H1 (cell line): ENCODE measurements around the gene MPC1. TPM values are rescaled to one million over a fixed set of nuclear protein-coding genes. Genes with fewer than 3 reads are reported as not detected.

Experiments
- CTCF ChIA-PET: fragments of 300-600 bp; sonication (Branson Sonifier 250); formaldehyde crosslinking; loops from one replicate; lab custom pipeline; 2021; ENCODE audit not compliant: partially characterized antibody; lab: Charles Lee
- POLR2A ChIA-PET: fragments of 300-600 bp; sonication (Branson Sonifier 250); formaldehyde crosslinking; loops from one replicate; lab custom pipeline; 2021; ENCODE audit warnings: inconsistent platforms; ENCODE audit not compliant: partially characterized antibody; lab: Charles Lee
- DNase-seq, 2 experiments: peaks; one replicate each; pipeline versions ENCODE4 v3.0.0 to v3.0.0-alpha.2; 2010 to 2022; ENCODE audit warnings: low spot score in 2 of 2, low read depth in 1 of 2, mixed read lengths in 1 of 2
- FAIRE-seq: peaks from 2 replicates; lab custom pipeline; 2011; peaks lifted over from hg19 to GRCh38; lab: Jason Lieb, UNC
- H2AFZ ChIP-seq: 2 replicates; pipeline ENCODE4 v1.8.1; 2012; ENCODE audit warnings: low read length, inconsistent platforms
- H2AK5ac ChIP-seq: 2 replicates; pipeline ENCODE4 v1.6.1; 2013; ENCODE audit warnings: low read depth, low read length
- H2BK120ac ChIP-seq: replicated peaks from 2 replicates; pipeline ENCODE3; 2013; ENCODE audit warnings: low read depth, low read length, inconsistent platforms
- H2BK12ac ChIP-seq: 2 replicates; pipeline ENCODE4 v1.6.1; 2013; ENCODE audit warnings: low read depth, low read length
- H2BK15ac ChIP-seq: 2 replicates; pipeline ENCODE4 v1.6.1; 2013; ENCODE audit warnings: low read length
- H2BK20ac ChIP-seq: 2 replicates; pipeline ENCODE4 v1.6.1; 2013; ENCODE audit warnings: low read length
- H2BK5ac ChIP-seq: 2 replicates; pipeline ENCODE4 v1.6.1; 2013; ENCODE audit warnings: low read depth, low read length
- H3K14ac ChIP-seq: 2 replicates; pipeline ENCODE4 v1.6.1; 2013; ENCODE audit warnings: inconsistent platforms; ENCODE audit not compliant: insufficient read length
- H3K18ac ChIP-seq: 2 replicates; pipeline ENCODE4 v1.6.1; 2013; ENCODE audit warnings: low read length; ENCODE audit errors: extremely low read depth
- H3K23ac ChIP-seq: 2 replicates; pipeline ENCODE4 v1.6.1; 2013; ENCODE audit warnings: inconsistent platforms; ENCODE audit not compliant: insufficient read length
- H3K23me2 ChIP-seq: 2 replicates; pipeline ENCODE4 v1.6.1; 2013; ENCODE audit warnings: low read depth, low read length
- H3K27ac ChIP-seq: 2 replicates; pipeline ENCODE4 v1.6.1; 2011; ENCODE audit warnings: low read depth, low read length, inconsistent platforms
- H3K27me3 ChIP-seq, 4 experiments: replicated peaks in 1 of 4; 1 replicate in 1 of 4; 2 replicates in 3 of 4; pipeline versions ENCODE4 v1.6.1 to v1.8.1; 2011 to 2013; ENCODE audit warnings: low read length in 3 of 4, mild to moderate bottlenecking in 3 of 4, inconsistent platforms in 2 of 4, mixed read lengths in 2 of 4, moderate library complexity in 1 of 4; ENCODE audit not compliant: control insufficient read depth in 3 of 4, insufficient read depth in 3 of 4; ENCODE audit errors: extremely low read depth in 1 of 4
- H3K36me3 ChIP-seq, 4 experiments: 2 replicates each; pipeline versions ENCODE4 v1.6.1 to v1.8.1; 2011 to 2013; ENCODE audit warnings: mild to moderate bottlenecking in 4 of 4, low read length in 3 of 4, moderate library complexity in 2 of 4, control low read depth in 1 of 4, inconsistent platforms in 1 of 4; ENCODE audit not compliant: insufficient read depth in 4 of 4, control insufficient read depth in 2 of 4
- H3K4ac ChIP-seq: replicated peaks from 2 replicates; pipeline ENCODE3; 2013; ENCODE audit warnings: low read length, low read depth, mixed read lengths, inconsistent platforms; ENCODE audit not compliant: insufficient read length
- H3K4me1 ChIP-seq, 4 experiments: replicated peaks in 1 of 4; 1 replicate in 1 of 4; 2 replicates in 3 of 4; pipeline versions ENCODE4 v1.6.1 to v1.8.1; 2011 to 2013; ENCODE audit warnings: low read length in 3 of 4, inconsistent platforms in 2 of 4, mixed read lengths in 1 of 4; ENCODE audit not compliant: insufficient read depth in 4 of 4, control insufficient read depth in 3 of 4
- H3K4me2 ChIP-seq, 2 experiments: 2 replicates each; pipeline versions ENCODE4 v1.6.1 to v1.8.1; 2011 to 2013; ENCODE audit warnings: low read depth in 2 of 2, low read length in 2 of 2, control low read depth in 1 of 2, inconsistent platforms in 1 of 2, mild to moderate bottlenecking in 1 of 2; ENCODE audit not compliant: insufficient read depth in 1 of 2
- H3K4me3 ChIP-seq, 4 experiments: fragments of 200-600, 300-600 bp in 1 of 4; sonication (generic), shearing (Covaris generic), sonication (Bioruptor Twin) in 1 of 4; 2 replicates each; pipeline versions ENCODE4 v1.5.1 to v1.8.1; 2011 to 2016; ENCODE audit warnings: low read length in 4 of 4, low read depth in 3 of 4, control low read depth in 2 of 4, inconsistent platforms in 2 of 4, mild to moderate bottlenecking in 2 of 4, mixed read lengths in 1 of 4, moderate library complexity in 1 of 4; ENCODE audit not compliant: insufficient read depth in 2 of 4; ENCODE audit errors: extremely low read depth in 1 of 4
- H3K56ac ChIP-seq: replicated peaks from 2 replicates; pipeline ENCODE3; 2013; ENCODE audit warnings: low read depth, mild to moderate bottlenecking, mixed read lengths, low read length, inconsistent platforms; ENCODE audit not compliant: insufficient read length
- H3K79me1 ChIP-seq: 2 replicates; pipeline ENCODE4 v1.6.1; 2013; ENCODE audit warnings: low read depth, low read length, control low read depth
- H3K79me2 ChIP-seq, 2 experiments: 2 replicates each; pipeline versions ENCODE4 v1.6.1 to v1.8.1; 2012 to 2013; ENCODE audit warnings: low read length in 2 of 2, mild to moderate bottlenecking in 2 of 2, inconsistent platforms in 1 of 2; ENCODE audit not compliant: insufficient read depth in 2 of 2, control insufficient read depth in 1 of 2
- H3K9ac ChIP-seq, 4 experiments: replicated peaks in 1 of 4; 1 replicate in 1 of 4; 2 replicates in 3 of 4; pipeline versions ENCODE4 v1.6.1 to v1.8.1; 2011 to 2013; ENCODE audit warnings: low read depth in 3 of 4, low read length in 3 of 4, control low read depth in 2 of 4, mild to moderate bottlenecking in 2 of 4, moderate library complexity in 2 of 4, inconsistent platforms in 1 of 4; ENCODE audit errors: extremely low read depth in 1 of 4
- H3K9me3 ChIP-seq, 2 experiments: 2 replicates each; pipeline versions ENCODE4 v1.6.1 to v1.8.1; 2012 to 2013; ENCODE audit warnings: mild to moderate bottlenecking in 2 of 2, moderate library complexity in 2 of 2, control low read depth in 1 of 2, inconsistent platforms in 1 of 2, low read depth in 1 of 2, low read length in 1 of 2, mixed read lengths in 1 of 2; ENCODE audit not compliant: insufficient read depth in 2 of 2
- H4K20me1 ChIP-seq, 2 experiments: replicated peaks in 1 of 2; 2 replicates each; pipeline versions ENCODE3 to v1.8.1; 2011 to 2013; ENCODE audit warnings: inconsistent platforms in 2 of 2, low read length in 2 of 2, mild to moderate bottlenecking in 1 of 2; ENCODE audit not compliant: insufficient read depth in 2 of 2, control insufficient read depth in 1 of 2
- H4K5ac ChIP-seq: 2 replicates; pipeline ENCODE4 v1.6.1; 2013; ENCODE audit warnings: low read length, low read depth, mixed read lengths, inconsistent platforms; ENCODE audit not compliant: insufficient read length
- H4K8ac ChIP-seq: 2 replicates; pipeline ENCODE4 v1.8.0; 2013; ENCODE audit warnings: mild to moderate bottlenecking, moderate library complexity, low read length, inconsistent platforms; ENCODE audit not compliant: insufficient read depth; ENCODE audit errors: extremely low read depth
- H4K91ac ChIP-seq: replicated peaks from 2 replicates; pipeline ENCODE3; 2013; ENCODE audit warnings: low read length, mixed read lengths, inconsistent platforms; ENCODE audit not compliant: insufficient read length
- BACH1 ChIP-seq: IDR thresholded peaks from 2 replicates; pipeline ENCODE4 v1.6.1; 2012; ENCODE audit warnings: low read length, improper control_type of control experiment
- EP300 ChIP-seq, 2 experiments: IDR thresholded peaks; 1 replicate in 1 of 2; 2 replicates in 1 of 2; pipeline ENCODE4 v1.6.1; 2011 to 2012; ENCODE audit warnings: low read depth in 2 of 2, low read length in 2 of 2, mild to moderate bottlenecking in 2 of 2, borderline replicate concordance in 1 of 2, inconsistent platforms in 1 of 2, moderate library complexity in 1 of 2
- HDAC2 ChIP-seq, 2 experiments: fragments of 300-600 bp in 1 of 2; sonication (generic) in 1 of 2; IDR thresholded peaks; 2 replicates each; pipeline ENCODE4 v1.6.1; 2011 to 2012; ENCODE audit warnings: low read depth in 2 of 2, low read length in 2 of 2, mild to moderate bottlenecking in 2 of 2, moderate library complexity in 2 of 2, borderline replicate concordance in 1 of 2, inconsistent platforms in 1 of 2
- KDM4A ChIP-seq: IDR thresholded peaks from one replicate; pipeline ENCODE4 v1.7.1; 2012; ENCODE audit warnings: low read depth, mild to moderate bottlenecking, moderate library complexity, low read length, inconsistent platforms; ENCODE audit not compliant: severe bottlenecking
- MAFK ChIP-seq: IDR thresholded peaks from 2 replicates; pipeline ENCODE4 v1.6.1; 2012; ENCODE audit warnings: low read depth, mild to moderate bottlenecking, improper control_type of control experiment, low read length
- POLR2A ChIP-seq, 2 experiments: IDR thresholded peaks; 1 replicate in 1 of 2; 2 replicates in 1 of 2; pipeline ENCODE4 v1.6.1; 2011; ENCODE audit warnings: low read depth in 2 of 2, low read length in 2 of 2, mild to moderate bottlenecking in 2 of 2; ENCODE audit errors: control extremely low read depth in 1 of 2
- RAD21 ChIP-seq, 2 experiments: IDR thresholded peaks in 1 of 2; conservative IDR thresholded peaks in 1 of 2; 2 replicates each; pipeline ENCODE4 v1.6.1; 2011; ENCODE audit warnings: low read depth in 2 of 2, low read length in 2 of 2, improper control_type of control experiment in 1 of 2, inconsistent platforms in 1 of 2, mild to moderate bottlenecking in 1 of 2, moderate library complexity in 1 of 2
- RFX5 ChIP-seq: IDR thresholded peaks from 2 replicates; pipeline ENCODE4 v1.6.1; 2011; ENCODE audit warnings: low read depth, low read length, improper control_type of control experiment, borderline replicate concordance
- RNF2 ChIP-seq: fragments of 200-900, 300-1000 bp; sonication (generic); IDR thresholded peaks from 2 replicates; pipeline ENCODE4 v1.7.1; 2016; ENCODE audit warnings: borderline replicate concordance, low read depth, mild to moderate bottlenecking, antibody characterized with exemption, low read length; ENCODE audit not compliant: poor library complexity, severe bottlenecking; ENCODE audit errors: missing control alignments
- SUZ12 ChIP-seq: fragments of 200-600 bp; sonication (generic); IDR thresholded peaks from 2 replicates; pipeline ENCODE4 v1.6.1; 2012; ENCODE audit warnings: mild to moderate bottlenecking, inconsistent platforms, low read length, moderate library complexity, mixed read lengths
- USF2 ChIP-seq: IDR thresholded peaks from 2 replicates; pipeline ENCODE4 v1.6.1; 2011; ENCODE audit warnings: low read length, improper control_type of control experiment
- WGBS, 2 experiments: shearing (Covaris generic) in 1 of 2; methylation state at CpG; one replicate each; pipeline versions ENCODE4 v1.1.6 to v1.1.7; 2013 to 2015; ENCODE audit warnings: low lambda C conversion rate in 2 of 2, mixed read lengths in 2 of 2, inconsistent platforms in 1 of 2, low coverage in 1 of 2, missing lambda C conversion rate in 1 of 2; ENCODE audit not compliant: insufficient replicate concordance in 2 of 2, insufficient coverage in 1 of 2, insufficient read length in 1 of 2; ENCODE audit errors: extremely low coverage in 1 of 2, missing lambda C conversion rate in 1 of 2; 5-methylcytosine and 5-hydroxymethylcytosine counted together
- polyA plus RNA-seq, 7 experiments: library from polyadenylated mRNA; depleted of rRNA in 3 of 7; stranded (reverse) in 5 of 7; unstranded in 2 of 7; fragments of >200 nt in 5 of 7; fragments of 200-250 nt in 2 of 7; gene quantifications; 1 replicate in 5 of 7; 2 replicates in 1 of 7; 4 replicates in 1 of 7; pipeline versions ENCODE4 v1.2.1 to v1.2.3, GENCODE V29; 2011 to 2013; ENCODE audit warnings: missing spikeins in 2 of 7, mixed read lengths in 2 of 7
- total RNA-seq: library from RNA; stranded (reverse); fragmentation: NEBNext Ultra II Directional; extraction: Animal tissue kit (Norgen Biotek cat#: 25700); gene quantifications from 2 replicates; pipeline ENCODE4 v1.2.1, GENCODE V29; 2021

MPC1 gene
- total and polyA plus RNA-seq, 2 of the 8 experiments (the other 6 are each of a cell fraction or from before 2014, with no cell fraction given) = 10.2 to 12.6 TPM

GRCh38 chr6:166366921-166367320 is 15.8 kb downstream of the MPC1 start:
- ChIA-PET POLR2A (interaction anchor here (0.8 to 1.1 kb wide), 2 partner anchors 14 to 17 kb away, joined by 3 read pairs; no protein-coding TSS in a partner anchor), CTCF (interaction anchor here (1.1 to 2.3 kb wide), 5 partner anchors 13 to 57 kb away, joined by 3 to 19 read pairs (median 4); no protein-coding TSS in a partner anchor)
- Histone ChIP-seq H4K5ac (peak overlapping the region; percentile 58), H3K27me3 (no peaks in the 10 kb centered on the region), H3K9ac (no peak overlapping the region), H3K36me3 (no peaks in the 10 kb centered on the region), H2AK5ac (no peak overlapping the region), H2BK120ac (peak overlapping the region; percentile 97), H3K56ac (no peak overlapping the region), H3K23me2 (no peaks in the 10 kb centered on the region), H3K27ac (no peak overlapping the region), H4K8ac (no peak overlapping the region), H3K4ac (no peak overlapping the region), H2BK12ac (peak overlapping the region; percentile 11; the same call in 1 of the 2 replicates), H4K91ac (peak overlapping the region; percentile 97), H2BK20ac (peak overlapping the region; percentile 97), H4K20me1 (no peaks in the 10 kb centered on the region), H2BK15ac (no peak overlapping the region), H3K23ac (no peak overlapping the region), H3K18ac (no peak overlapping the region; the same call in 1 of the 2 replicates), H3K9me3 (no peaks in the 10 kb centered on the region), H2BK5ac (peak overlapping the region; percentile 62; the same call in 1 of the 2 replicates), H3K14ac (no peak overlapping the region), H3K4me3 (no peak overlapping the region), H3K4me2 (no peak overlapping the region), H3K4me1 (peaks cover 2 to 16% (median 13%) of the 10 kb centered on the region in 4 experiments; a peak in 6 of 7 replicates), H2AFZ (no peak overlapping the region), H3K79me1 (no peaks in the 10 kb centered on the region), H3K79me2 (no peaks in the 10 kb centered on the region)
- 89% methylated on average over 3 of the region's 3 CpGs; no CpG with 5 or more reads in 1 of the 2 experiments for WGBS, 2 experiments
- DNase-seq (no peak), FAIRE-seq (no peak)
- TF ChIP-seq HDAC2 (IDR thresholded peaks at IDR 0.05; ENCODE audit: borderline replicate concordance in 1 of 2, low read depth in 2 of 2, low read length in 2 of 2) (no peak), SUZ12 (no peak), POLR2A (IDR thresholded peaks at IDR 0.05; ENCODE audit: control extremely low read depth in 1 of 2, low read depth in 2 of 2, low read length in 2 of 2) (no peak), USF2 (no peak), RFX5 (no peak), BACH1 (no peak), MAFK (no peak), KDM4A (no peak), RNF2 (no peak), EP300 (IDR thresholded peaks at IDR 0.05; ENCODE audit: borderline replicate concordance in 1 of 2, low read depth in 2 of 2, low read length in 2 of 2) (no peak), RAD21 (IDR thresholded peaks at IDR 0.05 in 1 of 2, conservative IDR thresholded peaks at IDR 0.05 in 1 of 2; ENCODE audit: low read depth in 2 of 2, low read length in 2 of 2) (no peak)
